GM12892 (cell line): ENCODE results near the gene SLC23A1.
"Not testable (repeated sequence)": the region's sequence is repeated elsewhere in the genome, so short reads cannot be mapped to it uniquely, and the experiment has no call there.

Experiments
- POLR2A ChIP-seq: IDR thresholded peaks from 2 replicates; pipeline ENCODE4 v1.6.1; 2011; ENCODE audit warnings: low read depth, low read length, control low read depth
- POLR2AphosphoS5 ChIP-seq: IDR thresholded peaks from 2 replicates; pipeline ENCODE4 v1.6.1; 2011; ENCODE audit warnings: low read depth, low read length, control low read depth
- TAF1 ChIP-seq: IDR thresholded peaks from 2 replicates; pipeline ENCODE4 v1.6.1; 2011; ENCODE audit warnings: low read depth, mild to moderate bottlenecking, control low read depth, low read length, borderline replicate concordance

GRCh38 chr5:139355900-139356299 is 27.2 kb downstream of the SLC23A1 start:
- TF ChIP-seq POLR2A, TAF1, POLR2AphosphoS5: not testable (repeated sequence)
